H1 (cell line): Measurements from ENCODE around the gene ARPP21. TPM values are rescaled to one million over a fixed set of nuclear protein-coding genes. Genes with fewer than 3 reads are reported as not detected.

Experiments
- CTCF ChIA-PET: fragments of 300-600 bp; sonication (Branson Sonifier 250); formaldehyde crosslinking; loops from one replicate; lab custom pipeline; 2021; ENCODE audit not compliant: partially characterized antibody; lab: Charles Lee
- POLR2A ChIA-PET: fragments of 300-600 bp; sonication (Branson Sonifier 250); formaldehyde crosslinking; loops from one replicate; lab custom pipeline; 2021; ENCODE audit warnings: inconsistent platforms; ENCODE audit not compliant: partially characterized antibody; lab: Charles Lee
- DNase-seq, 2 experiments: peaks; one replicate each; pipeline versions ENCODE4 v3.0.0 to v3.0.0-alpha.2; 2010 to 2022; ENCODE audit warnings: low spot score in 2 of 2, low read depth in 1 of 2, mixed read lengths in 1 of 2
- FAIRE-seq: peaks from 2 replicates; lab custom pipeline; 2011; peaks lifted over from hg19 to GRCh38; lab: Jason Lieb, UNC
- H2AFZ ChIP-seq: 2 replicates; pipeline ENCODE4 v1.8.1; 2012; ENCODE audit warnings: low read length, inconsistent platforms
- H2AK5ac ChIP-seq: 2 replicates; pipeline ENCODE4 v1.6.1; 2013; ENCODE audit warnings: low read depth, low read length
- H2BK120ac ChIP-seq: replicated peaks from 2 replicates; pipeline ENCODE3; 2013; ENCODE audit warnings: low read depth, low read length, inconsistent platforms
- H2BK12ac ChIP-seq: 2 replicates; pipeline ENCODE4 v1.6.1; 2013; ENCODE audit warnings: low read depth, low read length
- H2BK15ac ChIP-seq: 2 replicates; pipeline ENCODE4 v1.6.1; 2013; ENCODE audit warnings: low read length
- H2BK20ac ChIP-seq: 2 replicates; pipeline ENCODE4 v1.6.1; 2013; ENCODE audit warnings: low read length
- H2BK5ac ChIP-seq: 2 replicates; pipeline ENCODE4 v1.6.1; 2013; ENCODE audit warnings: low read depth, low read length
- H3K14ac ChIP-seq: 2 replicates; pipeline ENCODE4 v1.6.1; 2013; ENCODE audit warnings: inconsistent platforms; ENCODE audit not compliant: insufficient read length
- H3K18ac ChIP-seq: 2 replicates; pipeline ENCODE4 v1.6.1; 2013; ENCODE audit warnings: low read length; ENCODE audit errors: extremely low read depth
- H3K23ac ChIP-seq: 2 replicates; pipeline ENCODE4 v1.6.1; 2013; ENCODE audit warnings: inconsistent platforms; ENCODE audit not compliant: insufficient read length
- H3K23me2 ChIP-seq: 2 replicates; pipeline ENCODE4 v1.6.1; 2013; ENCODE audit warnings: low read depth, low read length
- H3K27ac ChIP-seq: 2 replicates; pipeline ENCODE4 v1.6.1; 2011; ENCODE audit warnings: low read depth, low read length, inconsistent platforms
- H3K27me3 ChIP-seq, 4 experiments: replicated peaks in 1 of 4; 1 replicate in 1 of 4; 2 replicates in 3 of 4; pipeline versions ENCODE4 v1.6.1 to v1.8.1; 2011 to 2013; ENCODE audit warnings: low read length in 3 of 4, mild to moderate bottlenecking in 3 of 4, inconsistent platforms in 2 of 4, mixed read lengths in 2 of 4, moderate library complexity in 1 of 4; ENCODE audit not compliant: control insufficient read depth in 3 of 4, insufficient read depth in 3 of 4; ENCODE audit errors: extremely low read depth in 1 of 4
- H3K36me3 ChIP-seq, 4 experiments: 2 replicates each; pipeline versions ENCODE4 v1.6.1 to v1.8.1; 2011 to 2013; ENCODE audit warnings: mild to moderate bottlenecking in 4 of 4, low read length in 3 of 4, moderate library complexity in 2 of 4, control low read depth in 1 of 4, inconsistent platforms in 1 of 4; ENCODE audit not compliant: insufficient read depth in 4 of 4, control insufficient read depth in 2 of 4
- H3K4ac ChIP-seq: replicated peaks from 2 replicates; pipeline ENCODE3; 2013; ENCODE audit warnings: low read length, low read depth, mixed read lengths, inconsistent platforms; ENCODE audit not compliant: insufficient read length
- H3K4me1 ChIP-seq, 4 experiments: replicated peaks in 1 of 4; 1 replicate in 1 of 4; 2 replicates in 3 of 4; pipeline versions ENCODE4 v1.6.1 to v1.8.1; 2011 to 2013; ENCODE audit warnings: low read length in 3 of 4, inconsistent platforms in 2 of 4, mixed read lengths in 1 of 4; ENCODE audit not compliant: insufficient read depth in 4 of 4, control insufficient read depth in 3 of 4
- H3K4me2 ChIP-seq, 2 experiments: 2 replicates each; pipeline versions ENCODE4 v1.6.1 to v1.8.1; 2011 to 2013; ENCODE audit warnings: low read depth in 2 of 2, low read length in 2 of 2, control low read depth in 1 of 2, inconsistent platforms in 1 of 2, mild to moderate bottlenecking in 1 of 2; ENCODE audit not compliant: insufficient read depth in 1 of 2
- H3K4me3 ChIP-seq, 4 experiments: fragments of 200-600, 300-600 bp in 1 of 4; sonication (generic), shearing (Covaris generic), sonication (Bioruptor Twin) in 1 of 4; 2 replicates each; pipeline versions ENCODE4 v1.5.1 to v1.8.1; 2011 to 2016; ENCODE audit warnings: low read length in 4 of 4, low read depth in 3 of 4, control low read depth in 2 of 4, inconsistent platforms in 2 of 4, mild to moderate bottlenecking in 2 of 4, mixed read lengths in 1 of 4, moderate library complexity in 1 of 4; ENCODE audit not compliant: insufficient read depth in 2 of 4; ENCODE audit errors: extremely low read depth in 1 of 4
- H3K56ac ChIP-seq: replicated peaks from 2 replicates; pipeline ENCODE3; 2013; ENCODE audit warnings: low read depth, mild to moderate bottlenecking, mixed read lengths, low read length, inconsistent platforms; ENCODE audit not compliant: insufficient read length
- H3K79me1 ChIP-seq: 2 replicates; pipeline ENCODE4 v1.6.1; 2013; ENCODE audit warnings: low read depth, low read length, control low read depth
- H3K79me2 ChIP-seq, 2 experiments: 2 replicates each; pipeline versions ENCODE4 v1.6.1 to v1.8.1; 2012 to 2013; ENCODE audit warnings: low read length in 2 of 2, mild to moderate bottlenecking in 2 of 2, inconsistent platforms in 1 of 2; ENCODE audit not compliant: insufficient read depth in 2 of 2, control insufficient read depth in 1 of 2
- H3K9ac ChIP-seq, 4 experiments: replicated peaks in 1 of 4; 1 replicate in 1 of 4; 2 replicates in 3 of 4; pipeline versions ENCODE4 v1.6.1 to v1.8.1; 2011 to 2013; ENCODE audit warnings: low read depth in 3 of 4, low read length in 3 of 4, control low read depth in 2 of 4, mild to moderate bottlenecking in 2 of 4, moderate library complexity in 2 of 4, inconsistent platforms in 1 of 4; ENCODE audit errors: extremely low read depth in 1 of 4
- H3K9me3 ChIP-seq, 2 experiments: 2 replicates each; pipeline versions ENCODE4 v1.6.1 to v1.8.1; 2012 to 2013; ENCODE audit warnings: mild to moderate bottlenecking in 2 of 2, moderate library complexity in 2 of 2, control low read depth in 1 of 2, inconsistent platforms in 1 of 2, low read depth in 1 of 2, low read length in 1 of 2, mixed read lengths in 1 of 2; ENCODE audit not compliant: insufficient read depth in 2 of 2
- H4K20me1 ChIP-seq, 2 experiments: replicated peaks in 1 of 2; 2 replicates each; pipeline versions ENCODE3 to v1.8.1; 2011 to 2013; ENCODE audit warnings: inconsistent platforms in 2 of 2, low read length in 2 of 2, mild to moderate bottlenecking in 1 of 2; ENCODE audit not compliant: insufficient read depth in 2 of 2, control insufficient read depth in 1 of 2
- H4K5ac ChIP-seq: 2 replicates; pipeline ENCODE4 v1.6.1; 2013; ENCODE audit warnings: low read length, low read depth, mixed read lengths, inconsistent platforms; ENCODE audit not compliant: insufficient read length
- H4K8ac ChIP-seq: 2 replicates; pipeline ENCODE4 v1.8.0; 2013; ENCODE audit warnings: mild to moderate bottlenecking, moderate library complexity, low read length, inconsistent platforms; ENCODE audit not compliant: insufficient read depth; ENCODE audit errors: extremely low read depth
- H4K91ac ChIP-seq: replicated peaks from 2 replicates; pipeline ENCODE3; 2013; ENCODE audit warnings: low read length, mixed read lengths, inconsistent platforms; ENCODE audit not compliant: insufficient read length
- ATF3 ChIP-seq: IDR thresholded peaks from 2 replicates; pipeline ENCODE4 v1.6.1; 2011; ENCODE audit warnings: low read depth, mild to moderate bottlenecking, low read length; ENCODE audit not compliant: insufficient read depth
- CBX5 ChIP-seq: fragments of 300-800, 300-1000 bp; sonication (generic); IDR thresholded peaks from 2 replicates; pipeline ENCODE4 v1.7.1; 2016; ENCODE audit warnings: antibody characterized with exemption, low read length, low read depth
- CHD2 ChIP-seq: IDR thresholded peaks from 2 replicates; pipeline ENCODE4 v1.6.1; 2012; ENCODE audit warnings: low read length, improper control_type of control experiment
- CREB1 ChIP-seq: IDR thresholded peaks from 2 replicates; pipeline ENCODE4 v1.6.1; 2012; ENCODE audit warnings: inconsistent platforms
- GABPA ChIP-seq: IDR thresholded peaks from 2 replicates; pipeline ENCODE4 v1.6.1; 2011; ENCODE audit warnings: mild to moderate bottlenecking, low read length, moderate library complexity, borderline replicate concordance; ENCODE audit not compliant: insufficient read depth
- HDAC2 ChIP-seq, 2 experiments: fragments of 300-600 bp in 1 of 2; sonication (generic) in 1 of 2; IDR thresholded peaks; 2 replicates each; pipeline ENCODE4 v1.6.1; 2011 to 2012; ENCODE audit warnings: low read depth in 2 of 2, low read length in 2 of 2, mild to moderate bottlenecking in 2 of 2, moderate library complexity in 2 of 2, borderline replicate concordance in 1 of 2, inconsistent platforms in 1 of 2
- RAD21 ChIP-seq, 2 experiments: IDR thresholded peaks in 1 of 2; conservative IDR thresholded peaks in 1 of 2; 2 replicates each; pipeline ENCODE4 v1.6.1; 2011; ENCODE audit warnings: low read depth in 2 of 2, low read length in 2 of 2, improper control_type of control experiment in 1 of 2, inconsistent platforms in 1 of 2, mild to moderate bottlenecking in 1 of 2, moderate library complexity in 1 of 2
- RFX5 ChIP-seq: IDR thresholded peaks from 2 replicates; pipeline ENCODE4 v1.6.1; 2011; ENCODE audit warnings: low read depth, low read length, improper control_type of control experiment, borderline replicate concordance
- WGBS, 2 experiments: shearing (Covaris generic) in 1 of 2; methylation state at CpG; one replicate each; pipeline versions ENCODE4 v1.1.6 to v1.1.7; 2013 to 2015; ENCODE audit warnings: low lambda C conversion rate in 2 of 2, mixed read lengths in 2 of 2, inconsistent platforms in 1 of 2, low coverage in 1 of 2, missing lambda C conversion rate in 1 of 2; ENCODE audit not compliant: insufficient replicate concordance in 2 of 2, insufficient coverage in 1 of 2, insufficient read length in 1 of 2; ENCODE audit errors: extremely low coverage in 1 of 2, missing lambda C conversion rate in 1 of 2; 5-methylcytosine and 5-hydroxymethylcytosine counted together
- polyA plus RNA-seq, 7 experiments: library from polyadenylated mRNA; depleted of rRNA in 3 of 7; stranded (reverse) in 5 of 7; unstranded in 2 of 7; fragments of >200 nt in 5 of 7; fragments of 200-250 nt in 2 of 7; gene quantifications; 1 replicate in 5 of 7; 2 replicates in 1 of 7; 4 replicates in 1 of 7; pipeline versions ENCODE4 v1.2.1 to v1.2.3, GENCODE V29; 2011 to 2013; ENCODE audit warnings: missing spikeins in 2 of 7, mixed read lengths in 2 of 7
- total RNA-seq: library from RNA; stranded (reverse); fragmentation: NEBNext Ultra II Directional; extraction: Animal tissue kit (Norgen Biotek cat#: 25700); gene quantifications from 2 replicates; pipeline ENCODE4 v1.2.1, GENCODE V29; 2021
- TF ChIP-seq, protein P1 (sequence below), 3 experiments: IDR thresholded peaks; 1 replicate in 2 of 3; 2 replicates in 1 of 3; pipeline versions ENCODE4 v1.5.1 to v1.6.1; 2011; ENCODE audit warnings: low read length in 3 of 3, mild to moderate bottlenecking in 3 of 3, inconsistent platforms in 2 of 3, low read depth in 1 of 3, moderate library complexity in 1 of 3; ENCODE audit not compliant: insufficient read depth in 1 of 3; ENCODE audit errors: control extremely low read depth in 1 of 3

The ARPP21 gene
- total and polyA plus RNA-seq, 2 of the 8 experiments (the other 6 are each of a cell fraction or from before 2014, with no cell fraction given): not detected

- Histone ChIP-seq H3K27ac (no peak overlapping the region), H4K8ac (no peak overlapping the region), H2BK5ac (no peak overlapping the region), H3K79me2 (no peaks in the 10 kb centered on the region), H4K5ac (no peak overlapping the region), H3K4me1 (0 out of 7 replicates have a peak, but pooled peaks cover 0 to 2% (median 0%) of the 10 kb centered on the region in 4 experiments), H3K4ac (no peak overlapping the region), H3K14ac (no peak overlapping the region), H2AFZ (0 out of 2 replicates have a peak overlapping the region, but pooled peaks have one; percentile 46), H2BK15ac (no peak overlapping the region), H4K91ac (no peak overlapping the region), H2BK12ac (no peak overlapping the region), H2AK5ac (no peak overlapping the region), H4K20me1 (no peaks in the 10 kb centered on the region), H3K9me3 (no peaks in the 10 kb centered on the region), H2BK120ac (no peak overlapping the region), H3K23me2 (no peaks in the 10 kb centered on the region), H3K23ac (no peak overlapping the region), H3K18ac (no peak overlapping the region), H3K79me1 (no peaks in the 10 kb centered on the region), H3K4me2 (no peak overlapping the region), H3K36me3 (no peaks in the 10 kb centered on the region), H3K56ac (no peak overlapping the region), H3K27me3 (no peaks in the 10 kb centered on the region), H3K4me3 (no peak overlapping the region), H2BK20ac (no peak overlapping the region), H3K9ac (no peak overlapping the region)
- ChIA-PET CTCF (no interaction called here), POLR2A (no interaction called here)
- no peak for FAIRE-seq
- no peak for DNase-seq
- 97% methylated on average over 2 of the region's 2 CpGs; no CpG with 5 or more reads in 1 of the 2 experiments for WGBS, 2 experiments
- TF ChIP-seq RFX5 (no peak), CBX5 (no peak), CREB1 (no peak), CHD2 (no peak), GABPA (no peak), HDAC2 (IDR thresholded peaks at IDR 0.05; ENCODE audit: borderline replicate concordance in 1 of 2, low read depth in 2 of 2, low read length in 2 of 2) (no peak), ATF3 (no peak), RAD21 (IDR thresholded peaks at IDR 0.05 in 1 of 2, conservative IDR thresholded peaks at IDR 0.05 in 1 of 2; ENCODE audit: low read depth in 2 of 2, low read length in 2 of 2) (no peak)
- TF ChIP-seq, protein P1, sequence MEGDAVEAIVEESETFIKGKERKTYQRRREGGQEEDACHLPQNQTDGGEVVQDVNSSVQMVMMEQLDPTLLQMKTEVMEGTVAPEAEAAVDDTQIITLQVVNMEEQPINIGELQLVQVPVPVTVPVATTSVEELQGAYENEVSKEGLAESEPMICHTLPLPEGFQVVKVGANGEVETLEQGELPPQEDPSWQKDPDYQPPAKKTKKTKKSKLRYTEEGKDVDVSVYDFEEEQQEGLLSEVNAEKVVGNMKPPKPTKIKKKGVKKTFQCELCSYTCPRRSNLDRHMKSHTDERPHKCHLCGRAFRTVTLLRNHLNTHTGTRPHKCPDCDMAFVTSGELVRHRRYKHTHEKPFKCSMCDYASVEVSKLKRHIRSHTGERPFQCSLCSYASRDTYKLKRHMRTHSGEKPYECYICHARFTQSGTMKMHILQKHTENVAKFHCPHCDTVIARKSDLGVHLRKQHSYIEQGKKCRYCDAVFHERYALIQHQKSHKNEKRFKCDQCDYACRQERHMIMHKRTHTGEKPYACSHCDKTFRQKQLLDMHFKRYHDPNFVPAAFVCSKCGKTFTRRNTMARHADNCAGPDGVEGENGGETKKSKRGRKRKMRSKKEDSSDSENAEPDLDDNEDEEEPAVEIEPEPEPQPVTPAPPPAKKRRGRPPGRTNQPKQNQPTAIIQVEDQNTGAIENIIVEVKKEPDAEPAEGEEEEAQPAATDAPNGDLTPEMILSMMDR (IDR thresholded peaks at IDR 0.05; ENCODE audit: control extremely low read depth in 1 of 3, insufficient read depth in 1 of 3, low read depth in 1 of 3, low read length in 3 of 3): no peak
Measured at GRCh38 chr3:35772381-35773015, 133.2 kb downstream of the ARPP21 start.
